Osteocyte (in vitro differentiated cells): Measurements from ENCODE around the gene RPL36A. TPM values are rescaled to one million over a fixed set of nuclear protein-coding genes. Genes with fewer than 3 reads are reported as not detected.

Experiments used
- DNase-seq: peaks from one replicate; pipeline ENCODE4 v3.0.0; 2021; ENCODE audit warnings: mixed read lengths; ENCODE audit not compliant: unreplicated experiment; ENCODE audit errors: extremely low spot score
- H3K27ac Mint-ChIP-seq: one replicate; pipeline ENCODE4 v1.8.0; 2021; ENCODE audit warnings: mild to moderate bottlenecking, mixed read lengths; ENCODE audit not compliant: unreplicated experiment
- H3K27me3 Mint-ChIP-seq: one replicate; pipeline ENCODE4 v1.8.0; 2021; ENCODE audit warnings: mixed read lengths; ENCODE audit not compliant: unreplicated experiment
- H3K36me3 Mint-ChIP-seq: one replicate; pipeline ENCODE4 v1.8.0; 2021; ENCODE audit warnings: mixed read lengths; ENCODE audit not compliant: unreplicated experiment
- H3K4me1 Mint-ChIP-seq: one replicate; pipeline ENCODE4 v1.8.0; 2021; ENCODE audit warnings: mixed read lengths; ENCODE audit not compliant: unreplicated experiment
- H3K4me3 Mint-ChIP-seq: one replicate; pipeline ENCODE4 v1.8.0; 2021; ENCODE audit warnings: mild to moderate bottlenecking, moderate library complexity, mixed read lengths; ENCODE audit not compliant: unreplicated experiment
- H3K9me3 Mint-ChIP-seq: one replicate; pipeline ENCODE4 v1.8.0; 2021; ENCODE audit warnings: mixed read lengths; ENCODE audit not compliant: unreplicated experiment
- CTCF ChIP-seq: fragments of 200-600 bp; sonication (generic); IDR thresholded peaks from 2 replicates; pipeline ENCODE4 v1.5.0; 2021; ENCODE audit warnings: antibody characterized with exemption, mild to moderate bottlenecking, moderate library complexity
- total RNA-seq: library from RNA; stranded (reverse); gene quantifications from 2 replicates; pipeline ENCODE4 v1.2.1, GENCODE V29; 2021

Gene RPL36A
- total RNA-seq, 1 donor from 2014 or later: 266 TPM

- DNase-seq: no peak
- TF ChIP-seq CTCF: no peak
- Mint-ChIP-seq H3K27me3 (peaks cover 12% of the 10 kb centered on the region), H3K9me3 (no peaks in the 10 kb centered on the region), H3K4me1 (no peaks in the 10 kb centered on the region), H3K36me3 (no peaks in the 10 kb centered on the region), H3K4me3 (no peak overlapping the region), H3K27ac (no peak overlapping the region)
Measured at GRCh38 chrX:101365301-101365795, 25.5 kb upstream of the RPL36A start.

GRCh38 chrX:101368800-101369199 is 22.0 kb upstream of the RPL36A start:
- Mint-ChIP-seq H3K9me3 (peaks cover 4% of the 10 kb centered on the region), H3K27me3 (peaks cover 19% of the 10 kb centered on the region), H3K4me3 (no peak overlapping the region), H3K36me3 (no peaks in the 10 kb centered on the region), H3K27ac (no peak overlapping the region), H3K4me1 (no peaks in the 10 kb centered on the region)
- TF ChIP-seq CTCF: no peak
- DNase-seq: no peak

GRCh38 chrX:101369687-101370086 is 21.1 kb upstream of the RPL36A start:
- no peak for TF ChIP-seq CTCF
- Mint-ChIP-seq H3K4me1 (no peaks in the 10 kb centered on the region), H3K4me3 (no peak overlapping the region), H3K27me3 (peaks cover 26% of the 10 kb centered on the region), H3K27ac (no peak overlapping the region), H3K9me3 (peaks cover 8% of the 10 kb centered on the region), H3K36me3 (no peaks in the 10 kb centered on the region)
- DNase-seq: no peak

- peaks cover 8% of the 10 kb centered on the region for H3K9me3 Mint-ChIP-seq
- TF ChIP-seq CTCF: no peak
- no peak for DNase-seq
- peaks cover 34% of the 10 kb centered on the region for H3K27me3 Mint-ChIP-seq
- H3K4me1 Mint-ChIP-seq: no peaks in the 10 kb centered on the region
- no peaks in the 10 kb centered on the region for H3K36me3 Mint-ChIP-seq
- H3K27ac Mint-ChIP-seq: no peak overlapping the region
- no peak overlapping the region for H3K4me3 Mint-ChIP-seq
Measured at GRCh38 chrX:101370888-101371504, 19.8 kb upstream of the RPL36A start.

- Mint-ChIP-seq H3K9me3 (peaks cover 11% of the 10 kb centered on the region), H3K4me3 (no peak overlapping the region), H3K27me3 (peaks cover 20% of the 10 kb centered on the region), H3K4me1 (no peaks in the 10 kb centered on the region), H3K36me3 (no peaks in the 10 kb centered on the region), H3K27ac (no peak overlapping the region)
- no peak for TF ChIP-seq CTCF
- no peak for DNase-seq
Measured at GRCh38 chrX:101377547-101377946, 13.3 kb upstream of the RPL36A start.
